GM19099 (cell line): ENCODE measurements around the gene ABLIM1.

Experiments
- POLR2A ChIP-seq: IDR thresholded peaks from 3 replicates; pipeline ENCODE4 v1.6.1; 2011; ENCODE audit warnings: low read depth; ENCODE audit not compliant: insufficient read length; ENCODE audit errors: extremely low read depth

The ABLIM1 gene

GRCh38 chr10:114565066-114565465, 93.0 kb downstream of the ABLIM1 start:
- TF ChIP-seq POLR2A: no peak

DNA sequence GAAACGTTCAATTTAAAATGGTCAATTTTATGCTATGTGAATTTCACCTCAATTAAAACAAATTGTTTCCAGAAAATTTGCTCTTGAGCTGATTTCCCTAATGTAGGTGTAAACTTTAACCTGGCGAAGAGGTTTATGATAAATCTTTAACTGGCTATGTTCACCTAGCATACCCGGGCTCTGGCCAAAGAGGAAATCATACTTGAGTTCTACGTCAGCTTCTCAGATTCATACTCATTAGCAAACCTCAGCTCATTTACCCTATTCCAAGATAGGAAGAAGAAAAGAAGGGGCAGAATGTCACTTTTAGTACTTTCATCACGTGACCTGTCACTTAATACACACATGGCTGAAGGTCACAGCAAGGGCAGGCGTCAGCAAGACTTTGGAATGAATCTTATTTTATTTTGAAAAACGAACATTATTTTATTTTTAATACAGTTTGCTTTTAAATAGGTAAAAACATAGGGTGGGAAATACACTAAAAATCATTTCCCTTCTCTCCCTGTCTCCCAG, 97.0 kb downstream of the ABLIM1 start:
- TF ChIP-seq POLR2A: no peak

DNA sequence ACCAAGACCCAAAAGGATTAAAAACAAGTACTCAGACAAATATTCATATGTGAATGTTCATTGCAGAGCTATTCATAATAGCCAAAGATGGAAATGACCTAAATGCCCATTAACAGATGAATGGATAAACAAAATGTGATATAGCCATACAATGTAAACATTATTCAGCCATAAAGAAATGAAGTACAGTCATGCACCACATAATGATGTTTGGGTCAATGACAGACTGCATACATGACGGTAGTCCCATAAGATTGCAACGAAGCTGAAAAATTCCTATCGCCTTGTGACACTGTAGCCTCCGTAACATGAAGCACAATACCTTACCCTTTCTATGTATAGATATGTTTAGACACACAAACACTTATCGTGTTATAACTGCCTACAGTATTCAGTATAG, 97.9 kb downstream of the ABLIM1 start:
- no peak for TF ChIP-seq POLR2A

DNA sequence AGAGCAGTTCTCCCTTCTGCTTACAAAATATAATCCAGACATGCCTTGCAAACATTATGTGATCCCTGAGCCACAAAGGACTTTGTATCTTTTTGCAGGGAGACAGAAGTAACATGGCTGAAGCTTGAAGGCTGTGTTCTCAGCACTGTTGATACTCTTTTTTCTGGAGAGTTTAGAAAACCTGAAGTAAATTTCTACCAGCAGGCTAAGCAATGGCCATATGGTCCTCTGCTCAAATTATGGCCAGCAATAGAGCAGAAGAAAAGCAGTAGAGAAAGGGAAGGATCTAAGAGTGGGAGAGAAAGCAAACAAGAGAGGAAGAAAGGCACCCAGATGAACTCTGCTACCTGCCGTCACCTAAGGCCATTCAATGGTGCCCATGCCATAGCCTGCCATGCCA, 98.4 kb downstream of the ABLIM1 start:
- no peak for TF ChIP-seq POLR2A

DNA sequence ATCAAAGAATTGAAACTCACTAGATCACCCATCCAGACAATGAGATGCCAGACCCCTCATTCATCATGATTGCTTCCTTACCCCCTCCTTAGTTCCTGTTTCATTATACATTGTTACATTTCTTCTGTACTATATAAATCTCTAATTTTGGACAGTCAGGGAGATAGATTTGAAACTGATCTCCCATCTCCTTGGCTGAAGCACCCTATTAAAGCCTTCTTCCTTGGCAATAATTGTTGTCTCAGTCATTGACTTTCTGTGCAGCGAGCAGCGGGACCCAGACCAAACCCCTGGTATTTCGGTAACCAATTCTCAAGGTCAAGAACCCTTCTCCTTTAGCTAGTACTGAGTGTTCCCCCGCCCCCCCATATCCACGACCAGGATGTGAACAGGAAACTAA, 100.2 kb downstream of the ABLIM1 start:
- TF ChIP-seq POLR2A: no peak

DNA sequence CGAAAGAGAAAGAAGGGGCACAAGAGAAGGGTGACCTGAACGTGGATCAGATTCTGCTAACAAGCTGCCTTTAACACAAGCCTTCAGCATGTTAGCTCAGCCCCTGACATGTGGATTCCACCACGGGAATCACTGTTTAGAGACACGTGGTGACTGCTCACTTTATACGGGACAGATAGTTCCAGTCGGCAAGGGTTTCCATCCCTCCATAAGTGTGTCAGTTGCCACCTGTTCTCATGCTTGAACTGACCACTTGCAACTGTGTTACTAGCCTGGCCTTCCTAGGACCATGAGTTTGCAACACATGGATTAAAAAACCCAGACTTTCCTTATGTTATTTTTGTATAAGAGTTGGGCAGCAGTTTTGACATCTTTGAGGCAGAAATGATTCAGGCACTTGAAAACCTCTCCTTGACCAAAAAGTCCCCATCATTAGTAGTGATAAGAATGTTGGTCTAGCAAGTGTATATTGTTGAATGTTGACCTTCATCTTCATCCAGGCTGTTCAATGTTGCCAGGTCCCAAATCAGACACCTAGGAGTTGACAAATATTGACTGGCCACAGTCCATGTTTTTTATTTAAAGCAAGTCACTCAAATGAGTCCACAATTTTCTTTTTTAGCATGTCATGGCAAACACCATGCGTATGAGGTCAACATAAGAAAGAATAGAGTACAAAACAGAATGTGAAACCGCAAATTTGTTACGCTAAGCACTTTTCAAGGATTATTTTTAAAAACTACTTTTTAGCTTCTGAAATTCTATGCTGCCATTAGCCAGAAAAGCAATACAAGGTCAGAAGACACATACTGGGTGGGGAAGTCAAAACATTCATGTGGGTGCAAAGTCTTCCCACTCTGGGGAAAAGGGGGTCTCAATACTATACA, 101.6 kb downstream of the ABLIM1 start:
- TF ChIP-seq POLR2A: no peak

- no peak for TF ChIP-seq POLR2A
These were observed 104.6 kb downstream of the ABLIM1 start for GRCh38 chr10:114553436-114553835.

GRCh38 chr10:114552050-114552449, 106.0 kb downstream of the ABLIM1 start:
- no peak for TF ChIP-seq POLR2A

DNA sequence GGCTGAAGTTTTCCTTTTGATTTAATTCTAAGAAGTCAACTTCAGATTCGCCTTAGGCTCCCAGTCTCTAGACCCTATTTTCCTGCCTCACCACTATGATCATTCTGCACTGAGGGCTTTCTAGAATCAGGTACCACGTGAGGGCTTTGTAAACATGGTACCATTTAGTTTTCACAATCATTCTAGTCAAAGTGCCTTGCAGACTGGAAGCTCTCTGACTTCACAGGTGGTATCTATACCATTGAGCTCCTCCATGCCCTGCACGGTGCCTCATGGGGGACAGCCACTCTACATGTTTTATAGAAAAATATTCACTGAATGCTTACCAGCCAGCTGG, 106.5 kb downstream of the ABLIM1 start:
- no peak for TF ChIP-seq POLR2A

DNA sequence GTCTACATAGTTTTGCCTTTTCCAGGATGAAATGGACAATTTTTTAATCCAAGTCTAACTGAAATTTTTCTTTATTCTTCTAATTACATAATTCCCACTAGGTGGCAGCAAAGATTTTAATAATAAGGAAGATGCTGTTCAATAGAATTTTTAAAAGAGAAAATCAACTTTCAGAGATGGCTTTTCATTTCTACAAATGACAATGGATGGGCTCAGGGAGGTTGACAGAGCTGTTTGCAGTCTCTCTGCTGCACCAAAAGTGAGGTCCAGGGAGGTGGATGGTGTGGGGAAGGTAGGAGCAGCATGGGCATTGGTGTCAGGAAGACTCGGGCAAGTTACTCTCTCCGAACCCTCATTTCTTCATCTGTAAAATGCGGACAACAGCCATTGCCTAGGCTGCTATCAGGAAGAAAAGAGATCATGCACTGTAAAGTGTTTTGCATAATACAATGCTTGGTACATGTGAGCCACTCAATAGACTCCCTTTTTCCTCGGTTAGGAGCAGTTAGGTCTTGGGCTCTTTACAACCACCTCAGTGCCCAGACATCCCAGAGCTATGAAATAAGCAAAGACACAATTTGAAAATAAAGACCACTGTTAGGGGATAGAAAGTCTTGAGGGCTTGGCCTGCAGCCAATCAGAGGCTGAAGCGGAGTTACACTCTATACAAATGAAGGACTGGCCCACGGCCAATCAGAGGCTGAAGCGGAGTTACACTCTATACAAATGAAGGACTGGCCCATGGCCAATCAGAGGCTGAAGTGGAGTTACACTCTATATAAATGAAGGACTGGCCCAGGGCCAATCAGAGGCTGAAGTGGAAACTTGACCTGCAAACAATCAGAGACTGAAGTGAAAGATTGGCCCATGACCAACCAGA, 107.1 kb downstream of the ABLIM1 start:
- TF ChIP-seq POLR2A: no peak

DNA sequence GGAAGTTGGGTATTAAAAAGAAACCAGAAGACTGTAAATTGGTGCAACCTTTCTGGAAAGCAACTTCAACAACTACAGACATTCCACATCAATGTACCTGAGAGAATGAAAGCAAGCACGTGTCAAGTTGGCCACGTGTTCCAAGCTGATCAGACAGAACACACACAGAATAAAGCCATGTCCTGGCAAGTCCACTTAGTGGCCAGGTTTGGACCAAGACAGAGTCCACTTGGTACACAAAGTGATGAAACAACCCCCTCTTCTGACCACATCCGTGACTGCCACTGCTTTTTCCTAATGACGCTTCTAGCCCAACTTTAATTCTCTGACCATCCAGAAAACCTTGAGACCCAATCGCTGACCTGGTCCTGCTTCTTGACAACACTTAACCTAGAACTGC, 109.4 kb downstream of the ABLIM1 start:
- TF ChIP-seq POLR2A: no peak

DNA sequence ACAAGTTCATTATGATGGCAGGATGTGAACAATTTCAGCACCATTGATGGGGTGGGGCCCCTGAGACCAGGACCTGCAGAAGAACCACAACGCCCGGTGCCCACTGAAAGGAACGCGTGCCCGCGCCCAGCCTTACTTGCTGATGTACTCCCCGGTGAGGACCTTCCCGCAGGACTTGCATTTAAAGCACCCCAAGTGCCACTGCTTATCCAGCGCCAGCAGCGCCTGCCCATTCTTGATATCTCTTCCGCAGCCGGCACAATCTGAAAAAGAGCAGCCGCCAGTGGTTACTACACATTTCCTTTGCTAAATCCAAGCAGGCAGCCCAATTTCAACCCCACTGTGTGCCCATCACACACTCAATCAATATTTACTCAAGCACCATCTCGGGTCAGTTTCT, 110.6 kb downstream of the ABLIM1 start:
- no peak for TF ChIP-seq POLR2A

DNA sequence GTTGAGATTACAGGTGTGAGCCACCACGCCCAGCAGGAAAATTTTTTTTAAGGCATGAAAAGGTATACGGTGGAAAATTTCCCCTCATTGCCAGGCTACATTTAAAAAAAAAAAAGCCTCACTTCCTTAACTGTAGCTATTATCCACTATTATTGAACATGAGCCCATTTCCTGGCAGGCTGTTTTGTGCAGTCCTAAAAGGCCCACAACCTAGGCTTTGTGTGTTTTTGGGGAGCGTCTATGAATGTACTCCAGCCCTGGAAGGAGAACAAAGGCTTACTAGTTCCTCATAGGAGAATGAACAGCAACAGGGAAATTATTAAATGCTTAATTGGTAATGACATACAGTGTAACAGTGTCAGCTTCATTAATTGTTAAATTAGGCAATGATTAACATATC, 111.0 kb downstream of the ABLIM1 start:
- TF ChIP-seq POLR2A: no peak

- TF ChIP-seq POLR2A: no peak
These were observed 112.3 kb downstream of the ABLIM1 start for GRCh38 chr10:114545819-114546218.

DNA sequence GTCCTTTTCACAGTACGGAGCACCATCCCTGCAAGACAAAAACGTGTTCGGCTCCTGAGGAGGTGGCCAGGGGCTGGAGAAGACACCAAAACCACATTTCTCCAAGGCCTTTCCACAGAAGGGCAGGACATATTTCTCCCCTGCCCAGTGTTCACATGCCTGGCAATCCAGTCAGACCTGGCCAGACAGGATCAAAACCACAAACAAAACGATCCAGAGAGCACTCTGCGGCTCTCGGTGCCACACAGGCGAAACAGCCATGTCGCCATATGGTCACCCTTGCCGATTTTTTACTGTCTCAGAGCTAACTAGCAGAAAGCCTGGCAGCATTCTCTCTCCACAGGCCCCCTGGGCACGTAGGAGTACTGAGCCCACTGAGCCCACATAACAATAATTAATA, 113.0 kb downstream of the ABLIM1 start:
- TF ChIP-seq POLR2A: no peak
